NCI-H2227 (cell line): ENCODE measurements around the gene CHODL.

Source experiments
- DNase-seq: peaks from one replicate; lab custom pipeline; 2025; ENCODE audit not compliant: unreplicated experiment; lab: John Stamatoyannopoulos, UW

Gene CHODL

GRCh38 chr21:18244671-18245463, at the start of gene CHODL:
CHODL (plus strand) TSS chr21:18244833; CDS start chr21:18245224, 391 bp downstream.
- DNase-seq: peak; percentile 43

- DNase-seq: no peak
Observed at GRCh38 chr21:18204931-18205330, 39.7 kb upstream of the CHODL start.

GRCh38 chr21:18218331-18218730, 26.3 kb upstream of the CHODL start:
- DNase-seq: no peak

GRCh38 chr21:18220498-18220897, 24.1 kb upstream of the CHODL start:
- no peak for DNase-seq

GRCh38 chr21:18222346-18222745, 22.3 kb upstream of the CHODL start:
- no peak for DNase-seq

GRCh38 chr21:18228060-18228739, 16.4 kb upstream of the CHODL start:
- no peak for DNase-seq

- DNase-seq: no peak
Observed at GRCh38 chr21:18235545-18235944, 9.1 kb upstream of the CHODL start.

- peak; percentile 49 for DNase-seq
Observed at GRCh38 chr21:18245464-18245967, 883 bp downstream of the CHODL start.

GRCh38 chr21:18248171-18248570, 3.5 kb downstream of the CHODL start:
- DNase-seq: no peak

- DNase-seq: peak; percentile 50
Observed at GRCh38 chr21:18249672-18250071, 5.0 kb downstream of the CHODL start.

GRCh38 chr21:18251065-18251464, 6.4 kb downstream of the CHODL start:
- DNase-seq: no peak

- DNase-seq: no peak
Observed at GRCh38 chr21:18252256-18252655, 7.6 kb downstream of the CHODL start.

GRCh38 chr21:18252680-18253079, 8.0 kb downstream of the CHODL start:
- no peak for DNase-seq

- DNase-seq: no peak
Observed at GRCh38 chr21:18253221-18253620, 8.6 kb downstream of the CHODL start.

- DNase-seq: no peak
Observed at GRCh38 chr21:18253799-18254198, 9.2 kb downstream of the CHODL start.

GRCh38 chr21:18265944-18266343, 21.3 kb downstream of the CHODL start:
- DNase-seq: no peak

GRCh38 chr21:18267496-18267895, 22.9 kb downstream of the CHODL start:
- no peak for DNase-seq

GRCh38 chr21:18268906-18269305, 24.3 kb downstream of the CHODL start:
- DNase-seq: no peak

- DNase-seq: no peak
Observed at GRCh38 chr21:18269856-18270255, 25.2 kb downstream of the CHODL start.

- DNase-seq: peak; percentile 31
Observed at GRCh38 chr21:18273400-18273799, 28.8 kb downstream of the CHODL start.

- DNase-seq: no peak
Observed at GRCh38 chr21:18274370-18274769, 29.7 kb downstream of the CHODL start.

- DNase-seq: no peak
Observed at GRCh38 chr21:18275781-18276180, 31.1 kb downstream of the CHODL start.
